Loucy (cell line): ENCODE measurements around the gene NRCAM.

Experiments used
- H2AFZ ChIP-seq: fragments of 200-600 bp; sonication (generic); 2 replicates; pipeline ENCODE4 v1.6.0; 2016; ENCODE audit warnings: antibody characterized with exemption, mild to moderate bottlenecking, low read length, moderate library complexity
- H3F3A ChIP-seq: fragments of 200-600 bp; 2 replicates; pipeline ENCODE4 v1.6.0; 2016; ENCODE audit warnings: antibody characterized with exemption, low read depth, mild to moderate bottlenecking
- H3K27me3 ChIP-seq: fragments of 200-600 bp; sonication (generic); 2 replicates; pipeline ENCODE4 v1.6.1; 2014; ENCODE audit warnings: low read length, mild to moderate bottlenecking; ENCODE audit not compliant: insufficient read depth, poor library complexity, severe bottlenecking
- H3K36me3 ChIP-seq: fragments of 200-600 bp; sonication (generic); 2 replicates; pipeline ENCODE4 v1.6.1; 2016; ENCODE audit warnings: low read length; ENCODE audit not compliant: insufficient read depth
- H3K4me1 ChIP-seq: fragments of 200-600 bp; sonication (generic); 2 replicates; pipeline ENCODE4 v1.5.1; 2014; ENCODE audit warnings: low read length, mild to moderate bottlenecking; ENCODE audit not compliant: insufficient read depth, poor library complexity, severe bottlenecking
- H3K4me2 ChIP-seq: fragments of 200-600 bp; sonication (generic); 2 replicates; pipeline ENCODE4 v1.6.0; 2014; ENCODE audit warnings: antibody characterized with exemption, low read length, low read depth, mild to moderate bottlenecking; ENCODE audit not compliant: poor library complexity, severe bottlenecking
- H3K4me3 ChIP-seq: fragments of 200-600 bp; sonication (generic); 2 replicates; pipeline ENCODE4 v1.5.1; 2014; ENCODE audit warnings: low read length, mild to moderate bottlenecking, mixed read lengths; ENCODE audit not compliant: poor library complexity, severe bottlenecking
- H3K79me2 ChIP-seq: fragments of 200-600 bp; sonication (generic); 2 replicates; pipeline ENCODE4 v1.6.1; 2014; ENCODE audit warnings: low read length; ENCODE audit not compliant: insufficient read depth
- H3K9ac ChIP-seq: fragments of 200-600 bp; sonication (generic); 2 replicates; pipeline ENCODE4 v1.6.0; 2014; ENCODE audit warnings: mild to moderate bottlenecking, low read depth, low read length, moderate library complexity; ENCODE audit not compliant: poor library complexity, severe bottlenecking
- H3K9me2 ChIP-seq: fragments of 200-600 bp; sonication (generic); replicated peaks from 2 replicates; pipeline ENCODE4 v1.6.1; 2016; ENCODE audit warnings: low read depth, low read length, mixed read lengths
- H3K9me3 ChIP-seq: fragments of 200-600 bp; sonication (generic); 2 replicates; pipeline ENCODE4 v1.6.1; 2014; ENCODE audit warnings: mild to moderate bottlenecking, antibody characterized with exemption, low read length, low read depth; ENCODE audit not compliant: insufficient read depth
- H4K20me1 ChIP-seq: fragments of 200-600 bp; sonication (generic); 2 replicates; pipeline ENCODE4 v1.6.0; 2014; ENCODE audit warnings: antibody characterized with exemption, low read length, mild to moderate bottlenecking; ENCODE audit not compliant: insufficient read depth, poor library complexity, severe bottlenecking
- EZH2phosphoT487 ChIP-seq: fragments of 200-600 bp; IDR thresholded peaks from 2 replicates; pipeline ENCODE4 v1.6.1; 2018; ENCODE audit warnings: antibody characterized with exemption, mild to moderate bottlenecking, moderate library complexity, borderline replicate concordance
- TF ChIP-seq, protein P1 (sequence below): fragments of 200-600 bp; sonication (generic); conservative IDR thresholded peaks from 2 replicates; pipeline ENCODE4 v1.5.1; 2014; ENCODE audit warnings: mild to moderate bottlenecking, antibody characterized with exemption, low read length

NRCAM gene

DNA sequence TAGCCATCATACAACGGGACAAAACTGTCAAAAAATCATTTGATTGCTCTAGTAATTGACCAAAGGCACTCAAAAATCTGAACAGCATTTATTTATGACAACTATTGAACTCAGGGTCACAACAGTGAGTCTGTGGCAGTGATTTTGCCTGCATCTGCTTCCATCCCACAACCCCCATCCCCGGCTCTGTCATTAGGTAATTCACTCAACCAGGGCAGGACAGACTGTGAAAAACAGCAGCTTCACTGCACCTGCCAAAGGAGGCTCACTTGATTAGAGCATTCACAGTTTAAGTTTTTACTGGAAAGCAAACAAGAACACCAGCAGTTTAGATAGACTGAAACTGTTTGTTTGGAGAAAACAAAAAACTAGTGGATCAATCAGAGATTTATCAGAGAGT lies 22.2 kb downstream of the NRCAM start:
- no peak overlapping the region for H3K4me3 ChIP-seq
- H2AFZ ChIP-seq = no peak overlapping the region
- no peak overlapping the region for H3K9ac ChIP-seq
- no peak overlapping the region for H3K4me2 ChIP-seq
- TF ChIP-seq, protein P1, sequence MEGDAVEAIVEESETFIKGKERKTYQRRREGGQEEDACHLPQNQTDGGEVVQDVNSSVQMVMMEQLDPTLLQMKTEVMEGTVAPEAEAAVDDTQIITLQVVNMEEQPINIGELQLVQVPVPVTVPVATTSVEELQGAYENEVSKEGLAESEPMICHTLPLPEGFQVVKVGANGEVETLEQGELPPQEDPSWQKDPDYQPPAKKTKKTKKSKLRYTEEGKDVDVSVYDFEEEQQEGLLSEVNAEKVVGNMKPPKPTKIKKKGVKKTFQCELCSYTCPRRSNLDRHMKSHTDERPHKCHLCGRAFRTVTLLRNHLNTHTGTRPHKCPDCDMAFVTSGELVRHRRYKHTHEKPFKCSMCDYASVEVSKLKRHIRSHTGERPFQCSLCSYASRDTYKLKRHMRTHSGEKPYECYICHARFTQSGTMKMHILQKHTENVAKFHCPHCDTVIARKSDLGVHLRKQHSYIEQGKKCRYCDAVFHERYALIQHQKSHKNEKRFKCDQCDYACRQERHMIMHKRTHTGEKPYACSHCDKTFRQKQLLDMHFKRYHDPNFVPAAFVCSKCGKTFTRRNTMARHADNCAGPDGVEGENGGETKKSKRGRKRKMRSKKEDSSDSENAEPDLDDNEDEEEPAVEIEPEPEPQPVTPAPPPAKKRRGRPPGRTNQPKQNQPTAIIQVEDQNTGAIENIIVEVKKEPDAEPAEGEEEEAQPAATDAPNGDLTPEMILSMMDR = no peak
- TF ChIP-seq EZH2phosphoT487 = no peak
- H3K36me3 ChIP-seq = no peaks in the 10 kb centered on the region
- no peaks in the 10 kb centered on the region for H3K9me2 ChIP-seq
- H3F3A ChIP-seq = no peaks in the 10 kb centered on the region
- H3K4me1 ChIP-seq = peaks cover 5% of the 10 kb centered on the region
- H3K9me3 ChIP-seq = no peaks in the 10 kb centered on the region
- peaks cover 8% of the 10 kb centered on the region for H3K27me3 ChIP-seq
- H3K79me2 ChIP-seq = no peaks in the 10 kb centered on the region
- H4K20me1 ChIP-seq = no peaks in the 10 kb centered on the region

DNA sequence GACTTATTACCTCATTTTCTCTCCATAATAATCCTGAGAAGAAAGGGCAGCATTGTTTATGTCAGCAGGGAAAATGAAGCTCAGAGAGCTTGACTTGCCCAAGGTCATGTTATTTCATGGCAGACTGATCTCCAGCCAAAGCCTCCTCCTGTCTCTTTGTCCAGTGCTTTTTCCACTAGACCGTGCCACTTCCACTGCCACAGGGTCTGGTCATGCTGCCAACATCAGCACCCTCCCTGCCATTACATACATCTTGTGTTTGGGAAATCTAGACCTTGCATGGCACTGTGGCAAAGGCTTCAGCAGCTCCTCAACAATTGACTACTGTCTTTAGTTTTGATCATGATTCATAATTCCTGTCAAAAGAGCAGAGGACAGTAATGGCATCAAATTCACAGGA lies 25.1 kb downstream of the NRCAM start:
- Histone ChIP-seq H3K79me2 (no peaks in the 10 kb centered on the region), H3K4me1 (peaks cover 5% of the 10 kb centered on the region), H3F3A (no peaks in the 10 kb centered on the region), H3K9ac (no peak overlapping the region), H4K20me1 (no peaks in the 10 kb centered on the region), H3K9me3 (no peaks in the 10 kb centered on the region), H3K4me3 (no peak overlapping the region), H3K27me3 (peaks cover 15% of the 10 kb centered on the region), H3K9me2 (no peaks in the 10 kb centered on the region), H3K36me3 (no peaks in the 10 kb centered on the region), H3K4me2 (no peak overlapping the region), H2AFZ (no peak overlapping the region)
- no peak for TF ChIP-seq EZH2phosphoT487
- TF ChIP-seq, protein P1 = no peak

DNA sequence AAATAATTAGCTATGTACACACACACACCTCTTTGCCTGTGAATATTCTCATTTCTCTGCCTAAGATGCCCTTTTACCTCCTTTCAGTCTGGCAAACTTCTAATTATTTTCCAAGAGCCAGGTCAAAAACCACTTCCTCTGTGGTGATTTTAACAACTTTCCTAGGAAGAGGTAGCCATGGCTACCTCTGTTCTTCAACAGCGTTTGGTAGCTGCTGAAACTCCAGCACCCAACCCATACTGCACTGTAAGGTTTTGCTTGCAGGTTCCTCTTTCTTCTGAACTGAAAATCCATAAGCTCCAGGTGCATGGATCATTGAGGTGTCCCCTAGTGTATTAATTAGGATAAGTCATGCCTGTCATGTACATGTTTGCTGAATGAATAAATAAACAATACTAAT lies 25.6 kb downstream of the NRCAM start:
- peaks cover 15% of the 10 kb centered on the region for H3K27me3 ChIP-seq
- no peak overlapping the region for H3K4me2 ChIP-seq
- H3K79me2 ChIP-seq = no peaks in the 10 kb centered on the region
- no peak overlapping the region for H3K4me3 ChIP-seq
- TF ChIP-seq, protein P1 = no peak
- no peak for TF ChIP-seq EZH2phosphoT487
- no peaks in the 10 kb centered on the region for H4K20me1 ChIP-seq
- H3K36me3 ChIP-seq = no peaks in the 10 kb centered on the region
- H3K4me1 ChIP-seq = peaks cover 5% of the 10 kb centered on the region
- H2AFZ ChIP-seq = no peak overlapping the region
- H3K9me2 ChIP-seq = no peaks in the 10 kb centered on the region
- no peaks in the 10 kb centered on the region for H3F3A ChIP-seq
- H3K9ac ChIP-seq = no peak overlapping the region
- no peaks in the 10 kb centered on the region for H3K9me3 ChIP-seq
